HepG2 (cell line): Measurements from ENCODE around the gene ZNF79. TPM values are rescaled to one million over a fixed set of nuclear protein-coding genes. Genes with fewer than 3 reads are reported as not detected.

Experiments used
- ATAC-seq: fragments of 200-7000 bp; cut with Tn5 transposase; 3 replicates; pipeline ENCODE4 v1.9.1; 2020; ENCODE audit warnings: mild to moderate bottlenecking, moderate library complexity
- BruUV-seq: library from RNA; stranded (reverse); fragments of 400-500 nt; replicated peaks from 2 replicates; lab custom pipeline; 2021; lab: Mats Ljungman, UMichigan
- CTCF ChIA-PET: fragments of 300-600 bp; formaldehyde crosslinking; extraction: SDS; loops from one replicate; lab custom pipeline; 2021; ENCODE audit warnings: low total read pairs, inconsistent platforms, low intra/inter-chr PET ratio; lab: Yijun Ruan, JAX
- POLR2A ChIA-PET: fragments of 350-600 bp; sonication (Branson Sonifier 250); formaldehyde crosslinking; loops from one replicate; lab custom pipeline; 2020; ENCODE audit warnings: antibody characterized with exemption, inconsistent platforms; lab: Yijun Ruan, JAX
- DNase-seq: peaks from one replicate; pipeline ENCODE4 v3.0.0-alpha.2; 2015; ENCODE audit warnings: low spot score
- FAIRE-seq: peaks from 3 replicates; lab custom pipeline; 2011; peaks lifted over from hg19 to GRCh38; lab: Jason Lieb, UNC
- H2AFZ ChIP-seq: one replicate; pipeline ENCODE4 v1.6.1; 2011; ENCODE audit warnings: low read length, inconsistent platforms
- H3K27ac ChIP-seq: fragments of 300-600 bp; 3 replicates; pipeline ENCODE4 v1.8.0; 2011; ENCODE audit warnings: mixed run types, mild to moderate bottlenecking, mixed read lengths, low read length, inconsistent platforms; ENCODE audit not compliant: insufficient read depth; ENCODE audit errors: extremely low read length
- H3K27me3 ChIP-seq, 2 experiments: fragments of 200-600 bp in 1 of 2; 2 replicates in 1 of 2; 3 replicates in 1 of 2; pipeline versions ENCODE4 v1.6.0 to v1.8.0; 2011; ENCODE audit warnings: low read length in 2 of 2, mild to moderate bottlenecking in 2 of 2, moderate library complexity in 2 of 2, inconsistent platforms in 1 of 2; ENCODE audit not compliant: insufficient read depth in 2 of 2, control insufficient read depth in 1 of 2
- H3K36me3 ChIP-seq, 2 experiments: fragments of 200-600 bp in 1 of 2; replicated peaks in 1 of 2; 2 replicates in 1 of 2; 3 replicates in 1 of 2; pipeline versions ENCODE4 v1.5.1 to v1.8.0; 2011; ENCODE audit warnings: low read length in 2 of 2, inconsistent platforms in 1 of 2; ENCODE audit not compliant: insufficient read depth in 2 of 2, control insufficient read depth in 1 of 2
- H3K4me1 ChIP-seq: 2 replicates; pipeline ENCODE4 v1.5.1; 2012; ENCODE audit warnings: low read length, inconsistent platforms; ENCODE audit not compliant: insufficient read depth
- H3K4me2 ChIP-seq: 2 replicates; pipeline ENCODE4 v1.6.0; 2011; ENCODE audit warnings: low read depth, low read length, inconsistent platforms
- H3K4me3 ChIP-seq, 3 experiments: fragments of 200-600 bp in 1 of 3; sonication (generic), shearing (Covaris generic) in 1 of 3; replicated peaks in 1 of 3; 2 replicates each; pipeline ENCODE4 v1.5.1; 2011 to 2016; ENCODE audit warnings: low read length in 3 of 3, inconsistent platforms in 2 of 3, low read depth in 2 of 3, mild to moderate bottlenecking in 2 of 3, control low read depth in 1 of 3, mixed read lengths in 1 of 3; ENCODE audit not compliant: insufficient read depth in 1 of 3
- H3K79me2 ChIP-seq: one replicate; pipeline ENCODE4 v1.6.1; 2011; ENCODE audit warnings: low read length, inconsistent platforms; ENCODE audit not compliant: insufficient read depth
- H3K9ac ChIP-seq: 2 replicates; pipeline ENCODE4 v1.6.0; 2011; ENCODE audit warnings: mild to moderate bottlenecking, low read depth, low read length, inconsistent platforms; ENCODE audit not compliant: insufficient read depth
- H3K9me3 ChIP-seq: 2 replicates; pipeline ENCODE4 v1.5.1; 2012; ENCODE audit warnings: mild to moderate bottlenecking, low read length
- H4K20me1 ChIP-seq: 2 replicates; pipeline ENCODE4 v1.6.0; 2011; ENCODE audit warnings: inconsistent platforms, mild to moderate bottlenecking, low read length, moderate library complexity; ENCODE audit not compliant: insufficient read depth
- ETV5 ChIP-seq: IDR thresholded peaks from 2 replicates; pipeline ENCODE4 v1.6.1; 2018; ENCODE audit warnings: missing biosample characterization, missing genetic modification reagents, inconsistent platforms, borderline replicate concordance
- RAD51 ChIP-seq: fragments of 450-650 bp; IDR thresholded peaks from 2 replicates; pipeline ENCODE4 v1.6.1; 2016; ENCODE audit warnings: borderline replicate concordance
- ZNF207 ChIP-seq: fragments of 450-650 bp; IDR thresholded peaks from 2 replicates; pipeline ENCODE4 v1.6.1; 2016; ENCODE audit warnings: antibody characterized with exemption, borderline replicate concordance
- ZNF430 ChIP-seq: sonication (generic); formaldehyde crosslinking; IDR thresholded peaks from 2 replicates; pipeline ENCODE4 v1.9.0; 2021; ENCODE audit warnings: mild to moderate bottlenecking, missing genetic modification reagents
- ZNF557 ChIP-seq: sonication (generic); formaldehyde crosslinking; IDR thresholded peaks from 2 replicates; pipeline ENCODE4 v1.4.0; 2020; ENCODE audit warnings: missing genetic modification reagents
- ZNF569 ChIP-seq: sonication (generic); formaldehyde crosslinking; IDR thresholded peaks from 2 replicates; pipeline ENCODE4 v1.5.0; 2020; ENCODE audit warnings: mild to moderate bottlenecking, missing genetic modification reagents, moderate library complexity, borderline replicate concordance
- ZNF792 ChIP-seq: IDR thresholded peaks from 2 replicates; pipeline ENCODE4 v1.6.1; 2016
- ZNF891 ChIP-seq: sonication (generic); formaldehyde crosslinking; IDR thresholded peaks from 2 replicates; pipeline ENCODE4 v1.5.0; 2020; ENCODE audit warnings: mild to moderate bottlenecking, missing genetic modification reagents
- WGBS: methylation state at CpG from one replicate; pipeline ENCODE4 v1.1.6; 2017; ENCODE audit warnings: low lambda C conversion rate; 5-methylcytosine and 5-hydroxymethylcytosine counted together
- in situ Hi-C: cut with HindIII; loops from 2 replicates; pipeline ENCODE4 v1.10.0; 2017; ENCODE audit warnings: low pct_unique_long_range_greater_than_20kb; ENCODE audit not compliant: extremely low pct_ligation_motif_present
- intact Hi-C: fragments of 100-400 bp; cut with micrococcal nuclease; formaldehyde crosslinking; loops from one replicate; pipeline ENCODE4 v1.10.0; 2022; ENCODE audit not compliant: unreplicated experiment
- polyA plus RNA-seq, 8 experiments: library from polyadenylated mRNA; depleted of rRNA in 3 of 8; stranded (reverse) in 7 of 8; unstranded in 1 of 8; fragments of >200 nt; fragmentation: Illumina TruSeq in 4 of 8; extraction: Trizol in 4 of 8; gene quantifications; 2 replicates each; pipeline versions ENCODE4 v1.2.1 to v1.2.3, GENCODE V29; 2011 to 2016; ENCODE audit warnings: low read depth in 4 of 8, missing spikeins in 1 of 8, mixed read lengths in 1 of 8; ENCODE audit not compliant: insufficient read depth in 1 of 8
- total RNA-seq, 5 experiments: library from RNA; depleted of rRNA; stranded (reverse); fragments of >200 nt; fragmentation: Illumina TruSeq; extraction: Trizol; gene quantifications; 2 replicates each; pipeline ENCODE4 v1.2.3, GENCODE V29; 2016; ENCODE audit warnings: low read depth in 1 of 5
- TF ChIP-seq, protein P1 (sequence below), 2 experiments: IDR thresholded peaks; 2 replicates each; pipeline ENCODE4 v1.6.1; 2011 to 2012; ENCODE audit warnings: low read length in 2 of 2, borderline replicate concordance in 1 of 2, low read depth in 1 of 2, mild to moderate bottlenecking in 1 of 2, moderate library complexity in 1 of 2
- TF ChIP-seq, protein P2 (sequence below): sonication (generic); formaldehyde crosslinking; IDR thresholded peaks from 2 replicates; pipeline ENCODE4 v1.4.0; 2020; ENCODE audit warnings: mild to moderate bottlenecking, missing genetic modification reagents

Gene ZNF79
- total and polyA plus RNA-seq, 2 of the 13 experiments (the other 11 are each of a cell fraction or from before 2014, with no cell fraction given), result 3.7 to 8.1 TPM

DNA sequence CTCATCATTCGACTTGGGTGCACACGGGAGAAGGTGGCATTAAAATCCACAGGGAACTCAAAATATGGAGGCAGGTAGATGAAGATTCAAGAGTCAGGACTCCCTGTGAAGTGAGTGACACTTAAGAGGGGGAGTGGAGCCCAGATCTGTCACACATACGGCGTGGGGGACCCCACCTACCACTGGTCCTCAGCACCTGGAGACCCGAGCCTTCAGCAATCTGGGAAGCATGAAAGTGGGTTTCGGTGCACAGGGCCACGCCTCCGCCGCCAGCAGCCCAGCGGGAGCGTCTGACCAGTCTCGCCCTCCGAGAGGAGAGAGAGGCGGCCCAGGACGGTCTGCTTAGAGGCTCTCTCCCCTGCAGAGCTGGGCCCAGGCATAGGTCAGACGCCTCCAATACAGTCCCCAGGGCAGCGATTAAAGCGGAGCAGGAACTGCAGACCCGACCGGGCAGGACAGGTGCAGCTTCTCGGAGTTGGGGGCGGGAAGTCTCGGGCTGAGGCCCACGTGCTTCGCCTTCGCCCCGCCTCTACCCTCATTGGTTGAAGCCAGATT, 27.9 kb upstream of the ZNF79 start:
- no peak; the same call in 2 of the 3 replicates for ATAC-seq
- peaks cover 75% of the 10 kb centered on the region for H3K4me1 ChIP-seq
- H2AFZ ChIP-seq, result no peak overlapping the region
- ChIA-PET POLR2A (interaction anchor here (0.7 to 5.4 kb wide), 34 partner anchors 7 to 671 kb away, joined by 3 to 159 read pairs (median 5); partner anchors contain the start of genes LRSAM1, NAIF1, RPL12 and ZNF79), CTCF (interaction anchor here (2.6 kb wide), 1 partner anchor 36 kb away, joined by 32 read pairs; no protein-coding TSS in a partner anchor)
- TSS peak; percentile 96 for BruUV-seq
- FAIRE-seq, result no peak
- no peaks in the 10 kb centered on the region for H3K9me3 ChIP-seq
- peaks cover 10% of the 10 kb centered on the region; the same call in 1 of the 2 replicates for H4K20me1 ChIP-seq
- H3K27ac ChIP-seq, result peak overlapping the region; percentile 64
- H3K4me3 ChIP-seq, result peak overlapping the region; percentile 64 to 74 (median 65)
- intact Hi-C loops, result loop anchor here (5.0 to 10.0 kb wide), 2 partner anchors 52 to 89 kb away; no protein-coding TSS in a partner anchor
- peak overlapping the region; percentile 80 for H3K9ac ChIP-seq
- peaks cover 9 to 14% of the 10 kb centered on the region in 2 experiments; a peak in 4 of 5 replicates for H3K36me3 ChIP-seq
- no peaks in the 10 kb centered on the region for H3K27me3 ChIP-seq
- WGBS, result 7% methylated on average over 6 of the region's 27 CpGs
- no peak for DNase-seq
- peak overlapping the region; percentile 97 for H3K4me2 ChIP-seq
- in situ Hi-C loops, result loop anchor here (5.0 kb wide), 2 partner anchors 34 to 184 kb away; no protein-coding TSS in a partner anchor
- peaks cover 27% of the 10 kb centered on the region for H3K79me2 ChIP-seq
- TF ChIP-seq ZNF569 (no peak), ZNF557 (CRISPR knock-in tag) (0 out of 2 replicates have a peak, but pooled peaks have one; percentile 50), ZNF891 (peak; percentile 62; the same call in 1 of the 2 replicates), ZNF207 (no peak), ETV5 (CRISPR knock-in tag) (0 out of 2 replicates have a peak, but pooled peaks have one; percentile 25), ZNF430 (CRISPR knock-in tag) (0 out of 2 replicates have a peak, but pooled peaks have one; percentile 47), ZNF792 (CRISPR knock-in tag) (0 out of 2 replicates have a peak, but pooled peaks have one; percentile 42), RAD51 (peak; percentile 44; the same call in 1 of the 2 replicates)
- TF ChIP-seq, protein P1, sequence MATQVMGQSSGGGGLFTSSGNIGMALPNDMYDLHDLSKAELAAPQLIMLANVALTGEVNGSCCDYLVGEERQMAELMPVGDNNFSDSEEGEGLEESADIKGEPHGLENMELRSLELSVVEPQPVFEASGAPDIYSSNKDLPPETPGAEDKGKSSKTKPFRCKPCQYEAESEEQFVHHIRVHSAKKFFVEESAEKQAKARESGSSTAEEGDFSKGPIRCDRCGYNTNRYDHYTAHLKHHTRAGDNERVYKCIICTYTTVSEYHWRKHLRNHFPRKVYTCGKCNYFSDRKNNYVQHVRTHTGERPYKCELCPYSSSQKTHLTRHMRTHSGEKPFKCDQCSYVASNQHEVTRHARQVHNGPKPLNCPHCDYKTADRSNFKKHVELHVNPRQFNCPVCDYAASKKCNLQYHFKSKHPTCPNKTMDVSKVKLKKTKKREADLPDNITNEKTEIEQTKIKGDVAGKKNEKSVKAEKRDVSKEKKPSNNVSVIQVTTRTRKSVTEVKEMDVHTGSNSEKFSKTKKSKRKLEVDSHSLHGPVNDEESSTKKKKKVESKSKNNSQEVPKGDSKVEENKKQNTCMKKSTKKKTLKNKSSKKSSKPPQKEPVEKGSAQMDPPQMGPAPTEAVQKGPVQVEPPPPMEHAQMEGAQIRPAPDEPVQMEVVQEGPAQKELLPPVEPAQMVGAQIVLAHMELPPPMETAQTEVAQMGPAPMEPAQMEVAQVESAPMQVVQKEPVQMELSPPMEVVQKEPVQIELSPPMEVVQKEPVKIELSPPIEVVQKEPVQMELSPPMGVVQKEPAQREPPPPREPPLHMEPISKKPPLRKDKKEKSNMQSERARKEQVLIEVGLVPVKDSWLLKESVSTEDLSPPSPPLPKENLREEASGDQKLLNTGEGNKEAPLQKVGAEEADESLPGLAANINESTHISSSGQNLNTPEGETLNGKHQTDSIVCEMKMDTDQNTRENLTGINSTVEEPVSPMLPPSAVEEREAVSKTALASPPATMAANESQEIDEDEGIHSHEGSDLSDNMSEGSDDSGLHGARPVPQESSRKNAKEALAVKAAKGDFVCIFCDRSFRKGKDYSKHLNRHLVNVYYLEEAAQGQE (IDR thresholded peaks at IDR 0.05; ENCODE audit: borderline replicate concordance in 1 of 2, low read depth in 1 of 2, low read length in 2 of 2), result no peak; a peak in 1 of 4 replicates
- TF ChIP-seq, protein P2, sequence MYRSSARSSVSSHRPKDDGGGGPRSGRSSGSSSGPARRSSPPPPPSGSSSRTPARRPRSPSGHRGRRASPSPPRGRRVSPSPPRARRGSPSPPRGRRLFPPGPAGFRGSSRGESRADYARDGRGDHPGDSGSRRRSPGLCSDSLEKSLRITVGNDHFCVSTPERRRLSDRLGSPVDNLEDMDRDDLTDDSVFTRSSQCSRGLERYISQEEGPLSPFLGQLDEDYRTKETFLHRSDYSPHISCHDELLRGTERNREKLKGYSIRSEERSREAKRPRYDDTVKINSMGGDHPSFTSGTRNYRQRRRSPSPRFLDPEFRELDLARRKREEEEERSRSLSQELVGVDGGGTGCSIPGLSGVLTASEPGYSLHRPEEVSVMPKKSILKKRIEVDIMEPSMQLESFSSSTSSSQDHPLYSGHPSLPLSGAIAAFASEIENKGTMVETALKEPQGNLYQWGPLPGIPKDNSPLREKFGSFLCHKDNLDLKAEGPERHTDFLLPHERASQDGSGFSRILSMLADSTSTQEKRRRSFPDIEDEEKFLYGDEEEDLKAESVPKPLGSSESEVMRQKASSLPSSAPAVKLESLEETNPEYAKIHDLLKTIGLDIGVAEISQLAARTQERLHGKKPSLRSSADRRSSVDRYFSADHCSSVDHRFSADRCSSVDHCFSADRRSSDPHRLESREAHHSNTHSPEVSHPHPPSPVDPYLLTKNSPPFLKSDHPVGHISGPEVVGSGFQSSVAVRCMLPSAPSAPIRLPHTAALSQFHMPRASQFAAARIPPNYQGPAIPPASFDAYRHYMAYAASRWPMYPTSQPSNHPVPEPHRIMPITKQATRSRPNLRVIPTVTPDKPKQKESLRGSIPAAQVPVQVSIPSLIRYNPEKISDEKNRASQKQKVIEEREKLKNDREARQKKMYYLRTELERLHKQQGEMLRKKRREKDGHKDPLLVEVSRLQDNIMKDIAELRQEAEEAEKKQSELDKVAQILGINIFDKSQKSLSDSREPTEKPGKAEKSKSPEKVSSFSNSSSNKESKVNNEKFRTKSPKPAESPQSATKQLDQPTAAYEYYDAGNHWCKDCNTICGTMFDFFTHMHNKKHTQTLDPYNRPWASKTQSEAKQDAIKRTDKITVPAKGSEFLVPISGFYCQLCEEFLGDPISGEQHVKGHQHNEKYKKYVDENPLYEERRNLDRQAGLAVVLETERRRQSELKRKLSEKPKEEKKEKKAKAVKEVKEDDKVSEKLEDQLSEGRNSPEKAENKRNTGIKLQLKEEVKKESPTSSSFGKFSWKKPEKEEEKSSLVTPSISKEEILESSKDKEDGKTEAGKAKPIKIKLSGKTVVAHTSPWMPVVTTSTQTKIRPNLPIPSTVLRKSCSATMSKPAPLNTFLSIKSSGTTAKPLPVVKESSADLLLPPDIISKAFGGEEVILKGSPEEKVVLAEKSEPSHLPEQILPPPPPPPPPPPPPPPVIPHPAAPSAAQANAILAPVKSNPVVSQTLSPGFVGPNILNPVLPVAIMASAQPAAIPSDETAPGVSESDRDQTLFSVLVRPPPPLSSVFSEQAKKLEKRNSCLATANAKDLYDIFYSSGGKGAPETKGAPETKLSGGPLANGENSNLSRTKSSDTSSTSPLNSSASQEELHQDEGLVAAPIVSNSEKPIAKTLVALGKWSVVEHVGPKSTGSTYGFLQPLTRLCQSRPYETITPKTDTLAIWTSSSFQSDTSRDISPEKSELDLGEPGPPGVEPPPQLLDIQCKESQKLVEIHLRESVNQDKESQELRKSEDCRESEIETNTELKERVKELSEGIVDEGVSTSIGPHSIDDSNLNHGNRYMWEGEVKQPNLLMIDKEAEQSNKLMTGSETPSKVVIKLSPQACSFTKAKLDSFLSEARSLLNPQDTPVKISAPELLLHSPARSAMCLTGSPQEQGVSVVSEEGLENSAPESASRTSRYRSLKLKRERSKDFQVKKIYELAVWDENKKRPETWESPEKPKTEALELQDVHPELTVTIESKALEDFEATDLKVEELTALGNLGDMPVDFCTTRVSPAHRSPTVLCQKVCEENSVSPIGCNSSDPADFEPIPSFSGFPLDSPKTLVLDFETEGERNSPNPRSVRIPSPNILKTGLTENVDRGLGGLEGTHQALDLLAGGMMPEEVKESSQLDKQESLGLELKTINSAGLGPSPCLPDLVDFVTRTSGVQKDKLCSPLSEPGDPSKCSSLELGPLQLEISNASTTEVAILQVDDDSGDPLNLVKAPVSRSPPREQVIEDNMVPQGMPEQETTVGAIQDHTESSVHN (CRISPR knock-in tag), result no peak
